ENCODE results near the gene EDC3.

Gene EDC3

DNA sequence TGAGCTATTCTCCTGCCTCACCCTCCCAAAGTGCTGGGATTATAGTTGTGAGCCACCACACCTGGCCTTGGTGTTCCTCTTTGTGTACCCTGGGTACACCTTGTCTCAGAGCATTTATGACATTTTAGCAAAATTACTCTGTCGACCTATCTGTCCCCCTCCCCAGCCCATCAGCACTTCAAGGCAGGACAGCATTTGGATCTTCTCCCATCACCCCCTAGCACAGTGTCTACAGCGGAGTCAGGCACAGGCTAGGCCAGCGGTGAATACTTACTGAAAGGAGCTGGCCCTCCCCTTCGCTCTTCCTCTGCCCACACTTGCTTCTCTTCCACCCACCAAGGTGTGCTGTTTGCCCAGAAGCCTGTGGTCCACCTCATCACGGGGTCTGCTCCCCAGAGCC lies 100.6 kb downstream of the EDC3 start:
- DNase-seq (ENCODE audit: low read depth, low spot score): no peak
- CTCF ChIA-PET: interaction anchor here (1.2 kb wide), 1 partner anchor 13 kb away, joined by 3 read pairs; no protein-coding TSS in a partner anchor
- no peak overlapping the region for H3K4me3 ChIP-seq (ENCODE audit: low read depth, low read length)
- POLR2A ChIA-PET: no interaction called here
- TF ChIP-seq, protein P1, sequence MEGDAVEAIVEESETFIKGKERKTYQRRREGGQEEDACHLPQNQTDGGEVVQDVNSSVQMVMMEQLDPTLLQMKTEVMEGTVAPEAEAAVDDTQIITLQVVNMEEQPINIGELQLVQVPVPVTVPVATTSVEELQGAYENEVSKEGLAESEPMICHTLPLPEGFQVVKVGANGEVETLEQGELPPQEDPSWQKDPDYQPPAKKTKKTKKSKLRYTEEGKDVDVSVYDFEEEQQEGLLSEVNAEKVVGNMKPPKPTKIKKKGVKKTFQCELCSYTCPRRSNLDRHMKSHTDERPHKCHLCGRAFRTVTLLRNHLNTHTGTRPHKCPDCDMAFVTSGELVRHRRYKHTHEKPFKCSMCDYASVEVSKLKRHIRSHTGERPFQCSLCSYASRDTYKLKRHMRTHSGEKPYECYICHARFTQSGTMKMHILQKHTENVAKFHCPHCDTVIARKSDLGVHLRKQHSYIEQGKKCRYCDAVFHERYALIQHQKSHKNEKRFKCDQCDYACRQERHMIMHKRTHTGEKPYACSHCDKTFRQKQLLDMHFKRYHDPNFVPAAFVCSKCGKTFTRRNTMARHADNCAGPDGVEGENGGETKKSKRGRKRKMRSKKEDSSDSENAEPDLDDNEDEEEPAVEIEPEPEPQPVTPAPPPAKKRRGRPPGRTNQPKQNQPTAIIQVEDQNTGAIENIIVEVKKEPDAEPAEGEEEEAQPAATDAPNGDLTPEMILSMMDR (IDR thresholded peaks at IDR 0.05; ENCODE audit: insufficient read depth, low read length, missing control alignments): no peak

DNA sequence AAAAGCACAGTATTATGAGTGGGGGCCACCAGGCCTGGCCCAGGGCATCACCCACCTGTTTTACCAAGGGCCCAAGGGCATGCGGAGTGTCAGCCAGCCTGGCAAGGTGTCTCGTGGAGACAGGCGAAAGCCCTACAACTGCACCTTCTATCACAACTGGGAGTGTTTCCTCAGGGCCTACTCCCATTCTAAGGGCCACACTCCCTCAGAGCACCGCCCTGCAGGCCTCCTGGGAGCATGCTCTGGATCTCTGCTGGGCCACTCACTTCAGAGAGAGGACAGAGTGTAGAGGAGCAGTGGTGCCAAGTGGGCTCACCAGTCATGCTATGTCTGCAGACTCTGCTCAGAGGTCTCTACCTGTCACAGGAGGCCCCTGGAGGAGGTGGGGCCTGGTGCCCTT lies 101.4 kb downstream of the EDC3 start:
- POLR2A ChIA-PET: no interaction called here
- H3K4me3 ChIP-seq (ENCODE audit: low read depth, low read length): no peak overlapping the region
- DNase-seq (ENCODE audit: low read depth, low spot score): no peak
- TF ChIP-seq, protein P1 (IDR thresholded peaks at IDR 0.05; ENCODE audit: insufficient read depth, low read length, missing control alignments): no peak
- CTCF ChIA-PET: no interaction called here

DNA sequence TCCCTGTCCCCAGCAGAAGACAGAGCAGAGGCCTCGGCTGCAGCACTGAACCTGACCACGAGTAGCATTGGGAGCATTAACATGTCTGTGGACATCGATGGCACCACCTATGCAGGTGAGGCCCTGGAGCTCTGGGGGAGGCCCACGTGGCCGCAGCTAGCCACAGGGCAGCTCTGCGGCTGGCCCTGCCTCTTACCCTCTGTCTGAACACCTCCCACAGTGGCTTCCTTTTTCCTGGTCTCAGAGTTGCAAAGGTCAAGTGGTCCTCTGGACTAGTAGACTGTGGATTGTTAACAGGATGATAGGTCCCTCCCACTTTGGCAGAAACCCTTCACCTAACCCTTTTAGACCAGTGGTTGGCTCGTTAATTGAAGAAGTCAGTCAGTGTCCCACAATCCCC lies 102.7 kb downstream of the EDC3 start:
- TF ChIP-seq, protein P1 (IDR thresholded peaks at IDR 0.05; ENCODE audit: insufficient read depth, low read length, missing control alignments): no peak
- no peak overlapping the region for H3K4me3 ChIP-seq (ENCODE audit: low read depth, low read length)
- CTCF ChIA-PET: no interaction called here
- POLR2A ChIA-PET: no interaction called here
- no peak for DNase-seq (ENCODE audit: low read depth, low spot score)

DNA sequence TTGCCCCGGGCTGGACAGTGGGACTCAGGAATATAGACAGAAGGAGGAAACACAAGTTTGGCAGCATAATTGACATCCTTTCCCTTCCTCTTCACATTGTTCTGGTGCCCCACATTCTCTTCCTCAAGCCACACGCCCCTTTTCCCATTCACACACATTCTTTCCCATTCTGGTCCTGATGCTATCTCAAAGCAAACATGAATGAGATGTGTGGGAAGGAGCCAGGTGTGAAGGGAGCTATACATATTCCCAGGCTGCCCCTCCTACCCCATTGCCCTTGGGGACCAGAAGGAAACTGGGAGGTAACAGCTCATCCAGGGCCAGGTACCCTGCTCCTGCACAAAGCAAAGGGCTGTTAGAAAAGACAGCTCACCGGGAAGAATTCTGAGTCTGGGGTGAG lies 103.6 kb downstream of the EDC3 start:
- TF ChIP-seq, protein P1 (IDR thresholded peaks at IDR 0.05; ENCODE audit: insufficient read depth, low read length, missing control alignments): no peak
- H3K4me3 ChIP-seq (ENCODE audit: low read depth, low read length): no peak overlapping the region
- ChIA-PET CTCF (no interaction called here), POLR2A (interaction anchor here (0.8 kb wide), 1 partner anchor 8 kb away, joined by 3 read pairs; no protein-coding TSS in a partner anchor)
- no peak for DNase-seq (ENCODE audit: low read depth, low spot score)

DNA sequence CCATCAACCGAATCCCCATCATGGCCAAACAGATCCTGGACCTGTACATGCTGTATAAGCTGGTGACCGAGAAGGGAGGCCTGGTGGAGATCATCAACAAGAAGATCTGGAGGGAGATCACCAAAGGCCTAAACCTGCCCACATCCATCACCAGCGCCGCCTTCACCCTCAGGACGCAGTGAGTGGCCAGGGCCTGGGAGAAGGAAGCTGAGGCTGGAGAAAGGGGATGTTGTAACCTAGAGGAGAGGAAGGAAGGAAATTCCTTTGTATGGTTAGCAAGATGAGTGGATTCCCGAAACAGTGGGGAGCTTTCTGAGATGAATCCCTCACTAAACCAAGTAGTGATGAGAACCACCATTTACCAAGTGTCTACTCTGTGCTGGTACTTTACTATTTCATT lies 106.0 kb downstream of the EDC3 start:
- ChIA-PET CTCF (interaction anchor here (1.0 to 1.8 kb wide), 3 partner anchors 9 to 18 kb away, joined by 3 to 5 read pairs (median 5); no protein-coding TSS in a partner anchor), POLR2A (no interaction called here)
- TF ChIP-seq, protein P1 (IDR thresholded peaks at IDR 0.05; ENCODE audit: insufficient read depth, low read length, missing control alignments): no peak
- no peak overlapping the region for H3K4me3 ChIP-seq (ENCODE audit: low read depth, low read length)
- DNase-seq (ENCODE audit: low read depth, low spot score): no peak

DNA sequence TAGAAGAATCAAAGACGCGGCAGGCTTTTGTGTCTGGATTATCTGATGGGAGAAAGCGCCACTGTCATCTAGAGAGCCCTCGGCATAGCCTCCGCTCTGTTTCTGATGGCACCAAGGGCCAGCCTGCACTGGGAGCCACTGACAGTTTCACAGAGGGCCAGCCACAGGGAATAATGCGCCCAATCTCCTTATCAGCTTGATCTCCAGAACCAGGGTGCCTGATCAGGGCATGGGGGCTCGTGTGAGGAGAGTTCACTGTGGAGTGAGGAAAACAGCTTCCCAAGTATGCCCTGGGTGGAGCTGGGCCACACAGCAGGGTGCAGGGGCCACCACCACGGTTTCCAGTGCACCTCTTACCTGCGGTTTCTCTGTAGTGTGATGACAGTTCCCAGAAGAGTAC lies 110.0 kb downstream of the EDC3 start:
- TF ChIP-seq, protein P1 (IDR thresholded peaks at IDR 0.05; ENCODE audit: insufficient read depth, low read length, missing control alignments): no peak
- ChIA-PET POLR2A (no interaction called here), CTCF (no interaction called here)
- no peak for DNase-seq (ENCODE audit: low read depth, low spot score)
- H3K4me3 ChIP-seq (ENCODE audit: low read depth, low read length): no peak overlapping the region
